NCI-H1930 (cell line): ENCODE measurements around the gene SAMD1.

Experiments used
- DNase-seq, 2 experiments: peaks; one replicate each; lab custom pipeline; 2025; lab: John Stamatoyannopoulos, UW

Gene SAMD1

GRCh38 chr19:14113762-14114414 is 23.3 kb upstream of the SAMD1 start:
- DNase-seq: no peak

GRCh38 chr19:14112809-14113385 is 22.3 kb upstream of the SAMD1 start:
- DNase-seq: no peak

- no peak for DNase-seq
Observed at GRCh38 chr19:14112051-14112808, 21.7 kb upstream of the SAMD1 start.

- no peak for DNase-seq
Observed at GRCh38 chr19:14111486-14111885, 20.9 kb upstream of the SAMD1 start.

DNA sequence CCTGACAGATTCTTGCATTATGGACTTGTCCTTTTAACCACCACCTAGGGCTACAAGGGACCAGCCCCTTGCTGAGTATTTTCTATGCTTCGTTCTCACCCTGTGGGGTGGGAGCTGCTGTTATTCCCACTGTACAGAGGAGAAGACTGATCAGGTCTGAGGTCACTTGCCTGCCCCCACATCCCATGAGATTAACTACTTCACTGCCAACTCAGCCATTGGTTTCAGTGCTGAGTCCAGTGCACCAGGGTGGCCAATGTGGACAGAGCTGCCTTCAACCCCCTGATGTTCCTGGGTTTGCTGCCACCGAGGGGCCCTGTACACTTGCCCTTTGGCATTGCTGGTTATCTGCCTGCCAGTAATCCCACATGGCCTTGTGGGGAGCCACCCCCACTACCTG is 20.1 kb upstream of the SAMD1 start:
- no peak for DNase-seq

- no peak for DNase-seq
Observed at GRCh38 chr19:14107581-14108461, 17.3 kb upstream of the SAMD1 start.

- no peak for DNase-seq
Observed at GRCh38 chr19:14106840-14107239, 16.3 kb upstream of the SAMD1 start.

DNA sequence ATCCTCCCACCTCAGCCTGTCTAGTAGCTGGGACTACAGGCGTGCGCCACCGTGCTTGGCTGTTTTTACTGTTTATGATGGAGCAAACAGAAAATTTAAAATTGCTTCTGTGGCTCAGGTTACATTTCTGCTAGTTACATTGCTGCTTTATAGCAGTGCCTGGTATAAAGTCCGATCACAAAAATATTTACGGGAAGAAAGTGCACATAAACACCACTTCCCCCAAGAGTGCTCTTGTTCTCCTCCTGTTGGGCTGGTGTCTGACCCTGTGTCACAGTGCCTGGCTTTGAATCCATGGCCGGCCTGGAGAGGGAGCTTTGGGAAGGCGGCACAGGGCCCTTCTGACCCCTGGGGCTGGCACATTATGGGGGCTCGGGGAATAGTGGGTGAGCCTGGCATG is 15.1 kb upstream of the SAMD1 start:
- DNase-seq: no peak

DNA sequence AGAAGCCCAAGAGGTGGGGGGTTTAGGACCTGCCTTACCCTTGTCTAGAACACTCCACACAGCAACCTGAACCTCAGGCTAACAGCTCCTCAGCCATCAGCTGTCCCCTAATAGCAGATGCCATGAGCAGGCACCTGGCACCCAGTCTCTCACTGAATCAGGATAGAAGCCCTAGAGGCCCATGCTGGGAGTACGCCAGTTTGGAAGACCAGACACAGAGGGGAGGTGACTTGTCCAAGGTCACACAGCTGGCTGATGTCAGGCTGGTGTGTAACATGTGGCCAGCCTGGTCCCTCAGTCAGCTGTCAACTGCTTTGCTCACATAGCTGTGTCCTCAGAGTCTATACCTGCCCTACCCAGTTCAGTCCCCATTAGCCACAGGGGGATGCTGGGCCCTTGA is 12.8 kb upstream of the SAMD1 start:
- DNase-seq: no peak

DNA sequence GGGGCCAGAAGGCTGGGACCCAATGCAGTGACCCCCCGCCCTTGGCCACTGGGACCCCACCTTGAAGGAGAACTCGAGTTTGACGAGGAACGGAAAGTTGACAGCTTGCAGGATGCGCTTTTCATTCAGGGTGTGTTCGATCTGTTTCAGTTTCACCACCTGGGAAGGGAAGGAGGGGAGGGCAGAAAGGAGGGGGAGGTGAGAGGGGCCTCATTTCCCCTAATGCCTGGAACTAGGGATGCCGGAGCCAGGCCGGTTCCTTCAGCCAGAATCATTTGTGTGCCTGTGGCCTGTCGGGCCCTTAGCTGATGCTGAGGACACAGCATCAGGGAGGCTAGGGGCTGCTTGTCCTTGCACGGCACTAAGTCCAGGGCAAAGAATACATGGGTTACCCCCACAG is 12.2 kb upstream of the SAMD1 start:
- no peak for DNase-seq

DNA sequence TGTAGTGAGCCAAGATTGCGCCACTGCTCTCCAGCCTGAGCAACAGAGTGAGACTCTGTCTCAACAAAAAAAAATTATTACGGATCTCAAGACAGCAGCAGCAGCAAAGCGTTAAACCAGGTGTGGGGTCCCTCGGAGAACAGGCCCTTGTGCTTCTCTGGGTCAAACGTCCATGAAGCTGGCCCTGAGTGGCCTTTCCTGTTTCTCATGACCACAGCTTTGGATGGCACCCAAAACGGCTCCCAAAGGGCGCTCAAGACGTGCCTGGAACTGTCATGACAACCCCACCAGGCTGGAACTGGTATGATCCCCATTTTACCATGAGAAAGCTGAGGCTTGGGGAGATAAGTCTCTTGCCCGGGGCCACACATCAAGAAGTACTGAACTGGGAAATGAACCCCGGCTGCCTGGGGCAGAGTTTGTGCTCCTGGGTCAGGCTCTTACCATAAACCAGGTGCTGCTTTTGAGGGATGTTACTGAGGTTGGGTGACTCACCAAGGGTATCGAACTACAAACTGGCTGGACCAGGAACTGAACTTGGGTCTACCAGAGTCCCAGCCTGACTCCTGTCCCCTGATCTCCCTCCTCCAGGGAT is 11.6 kb upstream of the SAMD1 start:
- no peak for DNase-seq

- DNase-seq: no peak
Observed at GRCh38 chr19:14101003-14101545, 10.5 kb upstream of the SAMD1 start.

DNA sequence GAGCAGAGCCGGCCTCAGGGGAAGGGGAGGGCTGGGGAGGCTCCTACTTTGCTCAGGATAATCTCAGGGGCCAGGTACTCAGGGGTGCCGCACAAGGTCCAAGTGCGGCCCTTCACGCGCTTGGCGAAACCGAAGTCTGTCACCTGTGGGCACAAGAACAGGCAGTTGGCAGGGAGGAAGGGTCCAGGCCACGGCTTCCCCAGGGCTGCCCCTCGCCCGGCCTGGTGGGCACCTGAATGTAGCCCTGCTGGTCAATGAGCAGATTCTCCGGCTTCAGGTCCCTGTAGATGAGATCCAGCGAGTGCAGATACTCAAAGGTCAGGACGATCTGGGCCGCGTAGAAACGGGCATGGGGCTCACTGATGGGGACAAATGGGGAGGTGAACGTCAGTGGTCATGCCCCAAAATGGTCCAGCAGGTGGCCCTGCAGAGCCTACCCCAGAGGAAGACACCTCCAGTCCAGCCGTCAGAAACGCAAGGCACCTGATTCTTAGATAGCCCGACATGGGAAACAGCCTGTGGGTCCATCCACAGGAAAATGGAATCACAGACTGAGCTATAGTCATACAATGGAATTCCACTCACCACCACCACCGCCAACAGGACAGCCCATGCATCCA is 7.1 kb upstream of the SAMD1 start:
- no peak for DNase-seq

DNA sequence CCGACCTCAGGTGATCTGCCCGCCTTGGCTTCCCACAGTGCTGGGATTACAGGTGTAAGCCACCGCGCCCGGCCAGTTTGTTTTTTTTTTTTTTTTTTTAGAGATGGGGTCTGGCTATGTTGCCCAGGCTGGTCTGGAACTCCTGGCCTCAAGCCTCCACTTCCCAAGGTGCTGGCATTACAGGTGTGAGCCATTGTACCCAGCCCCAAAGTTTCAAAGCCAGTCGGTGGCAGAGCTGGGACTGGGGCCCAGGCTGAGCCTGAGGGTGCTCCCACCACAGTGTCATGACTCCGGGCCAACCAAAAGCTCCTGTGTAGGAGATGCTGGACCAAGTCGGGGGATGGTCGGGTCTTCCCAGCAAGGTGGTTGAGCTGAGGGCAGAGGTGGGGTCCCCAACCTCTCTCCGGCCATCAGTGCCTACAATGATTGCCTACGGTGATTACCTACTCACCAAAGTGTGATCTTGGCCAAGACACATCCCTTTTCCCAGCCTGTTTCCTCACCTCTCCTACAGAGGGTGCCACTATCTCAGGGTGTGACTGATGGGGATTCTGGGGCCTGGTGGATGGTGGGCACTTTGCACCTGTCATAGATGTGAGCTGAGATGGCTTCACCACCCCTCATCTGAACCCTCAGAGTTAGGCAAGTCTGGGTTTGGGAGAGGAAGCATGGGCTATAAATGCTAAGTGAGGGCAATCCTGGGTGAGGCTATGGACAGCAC is 5.9 kb upstream of the SAMD1 start:
- no peak for DNase-seq

GRCh38 chr19:14094854-14095253 is 4.3 kb upstream of the SAMD1 start:
- DNase-seq: no peak

- DNase-seq: no peak
Observed at GRCh38 chr19:14093117-14093823, 2.7 kb upstream of the SAMD1 start.

DNA sequence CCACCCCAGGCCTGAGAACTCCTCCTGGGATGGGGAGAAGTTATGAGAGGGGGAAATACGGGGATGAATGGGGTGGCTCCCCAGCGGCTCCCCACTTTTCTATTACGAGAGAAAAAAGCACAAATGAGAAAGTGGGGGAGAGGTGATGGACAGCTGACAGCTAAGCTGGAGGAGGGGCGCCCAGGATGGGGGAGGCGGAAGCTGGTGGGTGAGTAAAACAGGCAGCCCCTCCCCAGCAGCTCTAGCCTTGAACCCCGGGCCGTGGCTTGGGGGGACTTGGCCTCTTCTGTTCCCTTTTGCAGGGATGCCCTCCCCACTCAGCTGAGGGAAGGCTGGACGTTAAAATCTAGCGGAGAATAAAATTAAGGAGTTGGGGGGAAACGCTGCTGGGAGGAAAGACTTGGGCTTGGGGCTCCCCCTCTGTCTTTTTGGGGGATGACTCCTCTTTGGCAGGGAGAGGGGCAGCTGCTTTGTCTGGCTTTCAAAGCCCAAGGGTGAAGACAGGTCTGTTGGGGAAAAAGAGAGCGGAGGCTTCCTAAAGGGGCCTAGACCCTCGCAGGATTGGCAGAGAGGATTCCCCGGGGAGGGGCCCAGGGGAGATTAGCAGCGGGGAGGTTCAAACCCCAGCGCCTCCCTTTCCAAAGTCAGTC is 1.4 kb upstream of the SAMD1 start:
- DNase-seq: no peak

DNA sequence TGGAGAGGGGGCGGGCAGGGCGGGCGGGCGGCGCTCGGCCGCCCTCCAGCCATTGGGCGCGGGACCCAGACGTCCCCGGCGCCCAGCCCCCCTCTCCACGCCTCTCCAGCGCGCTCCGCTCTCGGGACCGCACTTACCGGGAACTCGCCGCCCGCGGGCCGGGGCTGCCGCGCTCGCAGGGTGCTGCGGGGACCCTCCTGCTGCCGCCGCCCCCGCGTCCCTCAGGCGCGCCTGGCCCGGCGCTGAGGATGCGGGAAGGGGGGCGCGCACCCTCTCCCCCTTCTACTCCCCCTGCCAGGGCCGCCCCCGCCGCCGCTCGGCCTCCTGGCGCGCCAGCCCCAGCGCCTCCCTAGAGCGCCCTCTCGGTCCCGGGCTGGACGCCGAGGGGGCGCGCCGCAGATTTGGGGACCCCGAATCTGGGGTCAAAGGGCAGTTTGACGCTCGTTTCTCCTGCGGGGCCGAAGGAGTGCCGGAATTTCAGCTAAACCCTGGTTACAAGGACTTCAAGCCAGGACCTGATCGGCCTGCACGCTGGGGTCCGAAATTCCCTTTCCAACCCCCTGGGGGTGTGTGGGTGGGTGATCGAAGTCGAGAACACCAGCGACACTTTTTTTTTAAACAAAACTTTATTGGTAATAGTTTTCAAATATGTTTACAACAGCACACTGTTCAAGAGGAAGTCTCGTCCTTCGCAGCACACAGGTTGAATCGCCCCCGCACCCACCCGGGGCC is 696 bp upstream of the SAMD1 start:
- DNase-seq: peak; percentile 14 to 68
